ENCODE measurements around the gene SDC3.
A peak's percentile ranks its signal among the peaks of the same experiment; 100 is the strongest.

SDC3 gene

DNA sequence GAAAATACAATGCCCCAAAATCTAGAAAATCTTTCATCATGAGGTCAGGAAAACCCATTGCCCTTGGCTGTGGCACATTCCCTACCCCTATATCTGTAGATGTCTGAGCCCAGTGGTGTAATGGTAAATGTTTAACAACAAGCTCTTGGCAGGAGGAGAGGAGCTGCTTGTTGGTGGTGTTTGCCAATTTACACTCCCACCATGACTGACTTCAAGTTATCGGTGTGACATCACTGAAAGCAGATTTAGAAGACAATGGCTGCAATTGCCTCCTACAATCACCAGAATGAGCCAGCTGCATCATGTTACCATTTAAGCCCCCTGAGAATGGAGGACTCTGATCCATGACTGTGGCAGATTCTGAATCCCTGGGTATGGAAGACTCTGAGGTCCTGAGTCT lies 70.9 kb downstream of the SDC3 start:
- no peak for TF ChIP-seq CTCF (IDR thresholded peaks at IDR 0.05)
- no peak for TF ChIP-seq ZFX (IDR thresholded peaks at IDR 0.05; ENCODE audit: borderline replicate concordance)
- H3K27ac ChIP-seq = no peak overlapping the region

- TF ChIP-seq ZFX (IDR thresholded peaks at IDR 0.05; ENCODE audit: borderline replicate concordance) (no peak), CTCF (IDR thresholded peaks at IDR 0.05) (no peak)
- no peak overlapping the region for H3K27ac ChIP-seq
Measured at GRCh38 chr1:30834253-30834652, 74.3 kb downstream of the SDC3 start.

DNA sequence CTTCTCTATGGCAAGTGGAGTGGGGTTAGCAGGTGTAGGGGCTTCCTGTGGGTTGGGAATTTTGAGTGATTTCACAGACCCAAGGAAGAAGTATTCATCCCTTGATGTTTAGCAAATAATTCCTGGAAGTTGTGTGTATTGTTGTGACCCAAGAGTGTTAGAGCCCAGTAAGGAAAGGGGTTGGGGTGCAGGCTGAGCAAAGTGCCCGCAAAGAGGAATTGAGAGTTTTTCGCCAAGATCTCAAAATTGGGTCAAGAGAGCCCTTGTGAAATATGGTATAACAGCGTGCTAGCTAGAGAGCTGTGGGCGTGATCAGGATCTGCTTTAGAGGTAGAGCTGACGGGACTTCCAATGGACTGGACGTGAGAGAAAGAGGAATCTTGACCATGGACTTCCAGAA lies 78.0 kb downstream of the SDC3 start:
- TF ChIP-seq CTCF (IDR thresholded peaks at IDR 0.05) (no peak), ZFX (IDR thresholded peaks at IDR 0.05; ENCODE audit: borderline replicate concordance) (no peak)
- no peak overlapping the region for H3K27ac ChIP-seq

DNA sequence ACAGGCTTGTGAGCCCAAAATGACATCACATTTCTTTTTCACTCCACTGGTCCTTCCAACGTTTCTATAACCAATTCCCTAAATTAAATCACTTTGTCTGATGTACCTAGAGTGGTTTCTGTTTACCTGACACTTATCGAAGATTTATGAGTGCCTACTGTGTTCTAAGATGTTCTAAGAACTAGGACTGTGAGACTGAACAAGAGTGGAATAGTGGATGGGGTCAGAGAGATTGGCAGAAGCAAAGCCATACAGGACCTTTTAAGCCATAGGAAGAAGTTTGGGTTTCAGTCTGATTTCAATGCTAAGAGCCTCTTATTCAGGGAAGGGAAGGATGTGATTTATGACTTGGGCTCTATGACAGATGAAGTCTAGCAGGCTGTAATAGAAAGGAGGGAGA lies 78.7 kb downstream of the SDC3 start:
- H3K27ac ChIP-seq = no peak overlapping the region
- no peak for TF ChIP-seq CTCF (IDR thresholded peaks at IDR 0.05)
- TF ChIP-seq ZFX (IDR thresholded peaks at IDR 0.05; ENCODE audit: borderline replicate concordance) = no peak

GRCh38 chr1:30824736-30825429 lies 83.7 kb downstream of the SDC3 start:
- TF ChIP-seq CTCF (IDR thresholded peaks at IDR 0.05) (no peak), ZFX (IDR thresholded peaks at IDR 0.05; ENCODE audit: borderline replicate concordance) (no peak)
- H3K27ac ChIP-seq = peak overlapping the region; percentile 89

GRCh38 chr1:30823969-30824735 lies 84.4 kb downstream of the SDC3 start:
- no peak for TF ChIP-seq ZFX (IDR thresholded peaks at IDR 0.05; ENCODE audit: borderline replicate concordance)
- TF ChIP-seq CTCF (IDR thresholded peaks at IDR 0.05) = no peak
- H3K27ac ChIP-seq = peak overlapping the region; percentile 89

DNA sequence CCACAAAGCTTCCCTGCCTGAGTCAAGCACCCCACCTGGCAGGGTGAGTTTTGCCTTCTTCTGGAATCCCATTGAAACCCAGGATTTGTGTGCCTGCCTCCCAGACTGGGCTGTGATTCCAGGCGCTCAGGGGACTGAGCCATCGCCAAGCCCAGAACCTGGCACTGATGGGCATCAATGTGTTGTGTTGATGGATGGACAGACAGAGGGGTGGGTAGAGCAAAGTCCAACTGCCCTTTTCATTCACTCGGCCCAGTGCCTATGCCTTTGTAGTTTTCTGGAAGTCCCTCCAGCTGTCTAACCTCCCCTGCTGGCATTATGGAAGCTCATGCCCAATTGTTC lies 85.0 kb downstream of the SDC3 start:
- H3K27ac ChIP-seq = peak overlapping the region; percentile 89
- TF ChIP-seq CTCF (IDR thresholded peaks at IDR 0.05) = no peak
- no peak for TF ChIP-seq ZFX (IDR thresholded peaks at IDR 0.05; ENCODE audit: borderline replicate concordance)
